HG03039 (cell line): ENCODE data around the gene MPPED2.

ENCODE experiments used
- ATAC-seq: cut with Tn5 transposase; IDR thresholded peaks from one replicate; pipeline ENCODE4 v1.9.1; 2021; ENCODE audit warnings: mild to moderate bottlenecking, moderate library complexity; ENCODE audit not compliant: unreplicated experiment

The MPPED2 gene

DNA sequence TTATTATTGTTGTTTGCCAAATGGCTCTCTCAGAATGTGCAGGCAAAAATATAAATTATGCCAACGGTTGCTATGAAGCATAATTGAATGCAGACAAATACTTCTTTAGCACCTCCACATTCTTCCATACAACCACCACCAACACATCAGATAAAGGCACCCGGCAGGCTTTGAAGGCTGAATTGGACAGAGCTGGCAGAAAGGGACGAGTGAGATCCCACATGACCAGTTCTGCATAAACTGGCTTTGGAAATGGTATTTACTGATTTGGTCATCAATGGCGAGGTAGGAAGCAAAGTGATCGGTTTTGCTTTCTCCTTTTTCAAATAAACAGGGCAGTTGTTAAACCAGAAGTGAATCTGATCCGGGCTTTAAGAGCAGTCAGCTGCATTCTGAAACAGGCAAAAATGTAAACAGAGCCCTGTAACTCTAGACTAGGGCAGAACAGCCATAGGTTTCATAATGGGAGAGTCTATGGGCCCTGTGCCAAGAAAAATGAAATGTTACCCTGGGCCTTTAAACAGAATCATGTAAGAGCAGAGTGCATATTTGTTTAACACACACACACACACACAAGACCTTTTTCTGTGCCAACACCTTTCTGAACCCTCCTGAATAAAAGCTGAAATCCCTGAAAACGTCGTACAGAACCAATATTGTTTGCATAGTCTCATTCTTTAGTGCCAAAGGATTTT is 97.7 kb downstream of the MPPED2 start:
- ATAC-seq = no peak

- ATAC-seq = no peak
These were observed 98.8 kb downstream of the MPPED2 start for GRCh38 chr11:30487200-30487898.

DNA sequence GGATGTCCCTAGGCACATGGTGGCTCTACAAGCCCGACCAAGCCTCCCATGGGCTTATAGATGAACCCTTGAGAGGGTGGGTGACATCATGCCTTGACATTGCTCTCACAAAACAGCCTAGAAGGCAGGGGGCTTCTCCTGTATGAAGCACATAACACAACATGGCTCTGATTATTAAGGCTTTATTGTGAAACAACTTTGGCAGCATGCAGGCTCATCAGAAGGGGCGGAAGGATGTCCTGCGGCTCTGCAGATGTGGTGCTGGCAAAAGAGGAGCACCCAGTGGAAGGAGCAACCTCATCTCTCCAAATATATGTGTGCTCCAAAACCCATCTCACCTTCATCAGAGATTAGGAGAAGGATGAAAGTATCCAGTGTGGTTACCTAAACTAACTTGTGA is 100.4 kb downstream of the MPPED2 start:
- ATAC-seq = no peak

DNA sequence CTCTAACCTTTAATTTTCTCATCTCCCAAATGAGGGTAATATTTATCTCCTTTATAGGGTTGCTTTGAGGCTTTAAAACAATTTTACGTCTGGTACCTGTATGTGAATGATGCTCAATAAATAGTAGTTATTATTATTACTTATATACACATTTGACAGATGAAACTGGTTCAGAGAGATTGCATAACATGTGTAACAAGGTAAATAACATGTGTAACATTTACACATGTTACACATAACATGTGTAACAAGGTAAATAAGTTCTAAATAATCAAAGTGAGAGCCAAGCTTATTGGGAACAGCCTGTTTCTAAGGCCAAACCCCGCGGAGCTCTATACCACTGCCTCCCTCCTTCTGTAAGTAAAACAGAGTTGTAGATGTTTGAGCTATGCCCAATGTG is 100.9 kb downstream of the MPPED2 start:
- ATAC-seq = no peak

GRCh38 chr11:30483056-30483455 is 103.1 kb downstream of the MPPED2 start:
- no peak for ATAC-seq

DNA sequence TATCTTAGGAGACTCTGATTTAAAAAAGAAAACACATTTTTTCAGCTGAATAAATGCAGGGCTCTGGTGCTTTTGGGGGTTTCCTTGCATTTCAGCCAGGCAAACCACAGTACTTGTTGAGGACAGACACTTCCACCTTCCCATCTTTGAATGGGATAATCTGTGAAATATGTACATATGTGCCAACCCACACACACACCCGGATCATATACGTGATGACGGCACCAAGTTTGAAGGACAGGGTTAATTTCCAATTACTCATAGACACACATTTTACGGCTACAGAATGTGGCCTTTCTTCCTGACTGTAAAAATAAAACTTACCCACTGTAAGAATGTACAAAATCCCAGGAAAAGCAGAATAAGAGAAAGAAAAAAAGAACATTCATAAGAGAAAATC is 104.4 kb downstream of the MPPED2 start:
- ATAC-seq = no peak

GRCh38 chr11:30481330-30481729 is 104.8 kb downstream of the MPPED2 start:
- ATAC-seq = no peak

DNA sequence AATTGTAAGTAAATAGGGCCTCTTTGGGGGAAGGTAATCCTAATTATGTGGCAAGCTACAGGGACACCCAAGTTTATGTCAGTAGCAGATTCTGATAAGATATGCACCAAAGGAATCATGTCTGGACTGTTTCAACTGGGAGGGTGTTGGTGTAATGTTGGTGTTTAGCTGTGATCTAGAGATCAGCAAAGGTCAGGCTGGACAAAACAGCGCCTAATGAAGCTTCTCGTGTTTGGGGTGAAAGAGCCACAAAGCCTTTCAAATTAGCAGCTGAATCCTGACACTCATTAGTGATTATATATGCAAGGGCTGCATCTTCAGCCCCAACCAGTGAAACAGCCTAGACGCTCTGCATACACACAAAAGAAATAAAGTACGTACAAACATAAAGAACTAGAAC is 106.3 kb downstream of the MPPED2 start:
- no peak for ATAC-seq

DNA sequence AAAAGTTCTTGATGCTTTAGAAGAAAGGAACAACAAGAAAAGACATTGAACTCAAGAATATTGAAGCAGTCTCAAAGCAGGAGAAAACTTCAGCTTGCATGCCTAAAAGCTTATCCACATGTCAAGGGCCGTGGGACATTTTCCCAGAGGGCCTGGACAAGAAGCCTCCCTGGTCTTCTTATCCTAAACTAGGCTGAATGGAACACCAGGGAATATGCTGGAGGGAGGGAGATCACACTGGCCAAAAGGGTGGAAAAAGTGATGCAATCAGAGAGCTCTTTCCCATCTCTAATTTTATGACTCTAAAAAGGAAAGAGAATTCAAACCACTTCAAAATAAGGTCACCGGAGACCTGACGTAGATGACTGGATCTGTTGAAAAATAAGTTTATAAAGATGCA is 107.2 kb downstream of the MPPED2 start:
- ATAC-seq = no peak

- ATAC-seq = no peak
These were observed 109.1 kb downstream of the MPPED2 start for GRCh38 chr11:30477061-30477460.

DNA sequence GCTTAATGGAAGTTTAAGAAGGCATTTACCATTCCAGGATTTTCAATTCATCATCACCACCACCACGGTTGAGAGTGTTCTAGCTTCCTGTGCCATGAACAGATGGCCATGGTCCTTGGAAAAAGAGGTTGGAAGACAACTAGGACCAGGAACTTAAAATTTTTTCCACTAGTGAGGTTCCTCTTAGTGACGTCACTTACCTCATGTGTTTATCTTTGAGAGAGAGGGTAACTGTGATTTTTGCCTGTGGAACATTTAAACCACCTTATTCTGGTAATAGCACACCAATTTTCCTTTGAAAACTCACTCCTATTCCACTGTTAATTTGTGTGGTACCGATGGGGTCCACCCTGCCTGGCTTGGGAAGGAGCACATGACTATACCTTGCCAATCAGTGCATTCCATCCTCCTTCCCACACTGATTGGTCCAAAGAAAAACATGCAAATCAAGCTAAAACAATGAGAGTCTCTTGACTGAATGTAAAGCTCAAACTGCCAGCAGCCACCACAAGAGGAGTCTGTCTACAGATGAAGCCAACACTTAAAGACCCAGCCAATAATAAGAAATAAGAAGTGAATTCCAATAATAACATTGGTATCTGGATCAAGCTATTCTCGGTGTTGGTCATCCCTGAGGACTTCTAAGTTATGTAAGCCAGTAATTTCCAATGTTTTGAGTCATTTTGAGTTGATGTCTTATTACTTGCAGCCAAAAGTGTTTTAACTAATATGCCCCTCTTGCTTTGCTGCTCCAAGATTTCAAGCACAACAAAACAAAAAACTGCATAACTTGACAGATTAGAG is 111.8 kb downstream of the MPPED2 start:
- no peak for ATAC-seq

GRCh38 chr11:30471244-30471643 is 114.9 kb downstream of the MPPED2 start:
- ATAC-seq = no peak

GRCh38 chr11:30468881-30469280 is 117.3 kb downstream of the MPPED2 start:
- ATAC-seq = no peak

GRCh38 chr11:30467176-30467575 is 119.0 kb downstream of the MPPED2 start:
- no peak for ATAC-seq

DNA sequence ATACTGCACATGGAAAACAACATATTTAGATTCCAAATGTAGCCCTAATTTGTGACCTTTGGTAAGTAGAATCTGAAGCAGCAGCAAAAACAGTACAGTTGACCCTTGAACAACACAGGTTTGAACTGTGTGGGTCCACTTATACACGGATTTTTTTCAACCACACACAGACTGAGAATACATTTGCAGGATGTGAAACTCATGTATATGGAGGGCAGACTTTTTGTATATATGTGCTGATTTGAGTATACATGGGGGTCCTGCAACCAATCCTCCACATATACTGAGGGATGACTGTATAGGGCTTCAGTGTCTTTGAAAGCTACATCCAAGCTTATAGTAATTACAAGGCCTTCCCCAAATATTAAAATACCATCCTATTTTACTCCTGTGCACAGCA is 120.5 kb downstream of the MPPED2 start:
- ATAC-seq = no peak

DNA sequence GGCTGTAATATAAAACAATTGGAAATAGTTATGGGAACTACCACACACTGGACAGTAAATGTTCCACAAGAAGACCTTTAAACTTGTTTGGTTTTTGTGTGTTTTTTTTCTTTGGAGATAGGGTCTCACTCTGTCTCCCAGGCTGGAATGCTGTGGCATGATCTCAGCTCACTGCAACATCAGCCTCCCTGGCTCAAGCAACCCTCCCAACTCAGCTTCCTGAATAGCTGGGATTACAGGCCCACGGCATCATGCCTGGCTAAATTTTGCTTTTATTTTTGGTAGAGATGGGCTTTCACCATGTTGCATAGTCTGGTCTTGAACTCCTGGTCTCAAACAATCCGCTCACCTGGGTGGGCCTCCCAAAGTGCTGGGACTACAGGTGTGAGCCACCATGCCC is 121.0 kb downstream of the MPPED2 start:
- ATAC-seq = no peak

DNA sequence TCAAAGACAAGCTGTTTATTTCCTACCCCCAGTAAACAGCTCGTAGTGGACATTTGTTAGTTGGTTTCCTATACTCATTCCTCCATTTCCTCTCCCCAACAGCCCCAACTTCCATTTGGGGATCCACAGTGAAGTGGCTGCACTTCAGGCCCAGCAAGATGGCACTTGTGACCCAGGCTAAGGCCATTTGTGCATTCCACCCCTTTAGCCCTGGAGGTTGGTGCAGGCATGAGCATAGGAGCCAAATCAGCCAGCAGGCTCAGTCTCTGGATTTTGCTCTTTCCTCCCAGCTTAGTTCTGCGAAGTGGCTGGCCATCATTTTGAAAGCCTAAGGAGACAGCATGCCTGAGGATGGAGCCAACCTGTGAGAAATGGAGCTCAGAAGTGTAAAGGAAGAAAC is 122.9 kb downstream of the MPPED2 start:
- no peak for ATAC-seq

GRCh38 chr11:30462421-30462820 is 123.7 kb downstream of the MPPED2 start:
- ATAC-seq = no peak

DNA sequence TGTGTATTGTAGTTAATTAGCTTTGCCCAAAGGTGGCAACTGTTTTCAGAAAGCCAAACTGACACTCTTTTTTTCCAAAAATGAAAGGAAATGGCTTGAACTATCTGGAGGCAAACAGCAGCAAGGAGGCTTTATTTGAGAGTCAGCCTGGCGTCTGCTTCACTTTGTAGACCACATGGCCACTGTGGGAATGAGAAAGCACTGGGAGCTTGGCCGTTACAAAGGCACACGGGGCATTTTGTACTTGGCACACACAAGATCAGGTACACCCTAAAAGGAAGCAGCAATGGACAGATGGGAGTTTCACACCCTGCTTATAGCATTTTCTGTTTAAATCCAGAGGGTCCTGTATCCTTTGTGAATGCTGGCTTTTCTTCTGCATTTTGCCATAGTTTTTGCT is 126.3 kb downstream of the MPPED2 start:
- ATAC-seq = no peak

- ATAC-seq = no peak
These were observed 126.8 kb downstream of the MPPED2 start for GRCh38 chr11:30459306-30459705.

GRCh38 chr11:30458541-30458940 is 127.6 kb downstream of the MPPED2 start:
- no peak for ATAC-seq

- ATAC-seq = no peak
These were observed 129.1 kb downstream of the MPPED2 start for GRCh38 chr11:30457087-30457486.
